ENCODE results near the gene TMEM232. TPM values are rescaled to one million over a fixed set of nuclear protein-coding genes. Genes with fewer than 3 reads are reported as not detected.

TMEM232 gene
- total and polyA plus RNA-seq, 7 donors = 0.93 to 8.7 (median 2.5) TPM

GRCh38 chr5:110458313-110458712 lies 268.2 kb downstream of the TMEM232 start:
- no peak for TF ChIP-seq EP300 (IDR thresholded peaks at IDR 0.05)
- TF ChIP-seq POLR2AphosphoS5 (IDR thresholded peaks at IDR 0.05) = no peak
- TF ChIP-seq POLR2A (IDR thresholded peaks at IDR 0.05) = no peak
- TF ChIP-seq CTCF (IDR thresholded peaks at IDR 0.05) = no peak
- 80 to 87% methylated on average over 1 of the region's 1 CpG for WGBS, 2 donors
- DNase-seq = no peak
- Histone ChIP-seq H3K4me3 (no peak overlapping the region), H3K27me3 (no peaks in the 10 kb centered on the region), H3K9me3 (no peaks in the 10 kb centered on the region), H3K27ac (no peak overlapping the region), H3K4me1 (no peaks in the 10 kb centered on the region), H3K36me3 (no peaks in the 10 kb centered on the region)
- intact Hi-C loops (cut with DNase I) = no loop called here

GRCh38 chr5:110442856-110443255 lies 283.6 kb downstream of the TMEM232 start:
- no peaks in the 10 kb centered on the region for H3K27me3 ChIP-seq
- no peaks in the 10 kb centered on the region for H3K4me1 ChIP-seq
- H3K4me3 ChIP-seq = no peak overlapping the region
- H3K9me3 ChIP-seq = no peaks in the 10 kb centered on the region
- H3K36me3 ChIP-seq = no peaks in the 10 kb centered on the region
- no peak for DNase-seq
- TF ChIP-seq CTCF (IDR thresholded peaks at IDR 0.05) = no peak
- no peak for TF ChIP-seq POLR2A (IDR thresholded peaks at IDR 0.05)
- no peak for TF ChIP-seq EP300 (IDR thresholded peaks at IDR 0.05)
- TF ChIP-seq POLR2AphosphoS5 (IDR thresholded peaks at IDR 0.05) = no peak
- no peak overlapping the region for H3K27ac ChIP-seq
- 89 to 90% methylated on average over 4 of the region's 4 CpGs for WGBS, 2 donors
- intact Hi-C loops (cut with DNase I) = no loop called here

- H3K4me1 ChIP-seq = no peaks in the 10 kb centered on the region
- intact Hi-C loops (cut with DNase I) = no loop called here
- no peaks in the 10 kb centered on the region for H3K27me3 ChIP-seq
- no peak for DNase-seq
- no peak overlapping the region for H3K27ac ChIP-seq
- no peaks in the 10 kb centered on the region for H3K9me3 ChIP-seq
- WGBS, 2 donors = 36 to 43% methylated on average over 2 of the region's 2 CpGs
- no peak overlapping the region for H3K4me3 ChIP-seq
- no peaks in the 10 kb centered on the region for H3K36me3 ChIP-seq
- TF ChIP-seq CTCF (IDR thresholded peaks at IDR 0.05) (no peak), POLR2A (IDR thresholded peaks at IDR 0.05) (no peak), EP300 (IDR thresholded peaks at IDR 0.05) (no peak), POLR2AphosphoS5 (IDR thresholded peaks at IDR 0.05) (no peak)
Measured at GRCh38 chr5:110441035-110441434, 285.4 kb downstream of the TMEM232 start.

GRCh38 chr5:110440058-110440457 lies 286.4 kb downstream of the TMEM232 start:
- Histone ChIP-seq H3K27me3 (no peaks in the 10 kb centered on the region), H3K36me3 (no peaks in the 10 kb centered on the region), H3K4me1 (no peaks in the 10 kb centered on the region), H3K27ac (no peak overlapping the region), H3K9me3 (no peaks in the 10 kb centered on the region), H3K4me3 (no peak overlapping the region)
- TF ChIP-seq EP300 (IDR thresholded peaks at IDR 0.05) (no peak), POLR2A (IDR thresholded peaks at IDR 0.05) (no peak), POLR2AphosphoS5 (IDR thresholded peaks at IDR 0.05) (no peak), CTCF (IDR thresholded peaks at IDR 0.05) (no peak)
- intact Hi-C loops (cut with DNase I) = no loop called here
- 89% methylated on average over 2 of the region's 2 CpGs for WGBS, 2 donors
- DNase-seq = no peak

- Histone ChIP-seq H3K9me3 (no peaks in the 10 kb centered on the region), H3K27ac (no peak overlapping the region), H3K4me3 (no peak overlapping the region), H3K36me3 (no peaks in the 10 kb centered on the region), H3K4me1 (no peaks in the 10 kb centered on the region), H3K27me3 (no peaks in the 10 kb centered on the region)
- intact Hi-C loops (cut with DNase I) = no loop called here
- DNase-seq = no peak
- 63 to 77% methylated on average over 3 of the region's 3 CpGs for WGBS, 2 donors
- no peak for TF ChIP-seq POLR2A (IDR thresholded peaks at IDR 0.05)
- no peak for TF ChIP-seq EP300 (IDR thresholded peaks at IDR 0.05)
- no peak for TF ChIP-seq CTCF (IDR thresholded peaks at IDR 0.05)
- no peak for TF ChIP-seq POLR2AphosphoS5 (IDR thresholded peaks at IDR 0.05)
Measured at GRCh38 chr5:110439296-110439695, 287.2 kb downstream of the TMEM232 start.

Measured in sigmoid colon (tissue), 7 donors.